ENCODE data around the gene EDNRA. TPM values are rescaled to one million over a fixed set of nuclear protein-coding genes. Genes with fewer than 3 reads are reported as not detected.

Gene EDNRA
- 17.2 and 36.5 TPM in 2 replicates for total RNA-seq

DNA sequence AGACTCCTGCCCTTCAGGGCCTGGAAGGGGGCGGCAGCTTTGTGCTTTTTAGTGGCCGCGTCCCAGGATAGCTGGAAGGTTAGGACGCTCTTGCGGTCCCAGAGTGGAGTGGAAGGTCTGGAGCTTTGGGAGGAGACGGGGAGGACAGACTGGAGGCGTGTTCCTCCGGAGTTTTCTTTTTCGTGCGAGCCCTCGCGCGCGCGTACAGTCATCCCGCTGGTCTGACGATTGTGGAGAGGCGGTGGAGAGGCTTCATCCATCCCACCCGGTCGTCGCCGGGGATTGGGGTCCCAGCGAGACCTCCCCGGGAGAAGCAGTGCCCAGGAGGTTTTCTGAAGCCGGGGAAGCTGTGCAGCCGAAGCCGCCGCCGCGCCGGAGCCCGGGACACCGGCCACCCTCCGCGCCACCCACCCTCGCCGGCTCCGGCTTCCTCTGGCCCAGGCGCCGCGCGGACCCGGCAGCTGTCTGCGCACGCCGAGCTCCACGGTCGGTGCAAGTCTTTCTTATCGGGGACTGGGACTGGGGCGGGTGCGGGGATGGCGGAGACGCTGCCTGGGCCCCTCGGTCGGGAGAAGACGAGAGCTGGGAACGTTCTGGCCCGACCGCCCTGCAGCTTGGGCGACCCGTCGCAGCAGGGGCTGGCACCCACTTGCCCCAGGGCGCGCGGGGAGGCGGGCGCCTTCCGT lies at the start of gene EDNRA:
TSS of gene EDNRA (plus strand) at position 207 of the 686 bp plus-strand sequence. CDS start 4,585 bp downstream, outside the sequence.

Other genes with a start within 250 kb of the EDNRA start
- gene TMEM184C, start 136.3 kb downstream of the EDNRA start, total RNA-seq, result 50.5 and 53.2 TPM in 2 replicates
- 10.9 and 13.8 TPM in 2 replicates for gene PRMT9, start 203.1 kb downstream of the EDNRA start, total RNA-seq